GM12874 (cell line): ENCODE measurements around the gene MAP3K15.

ENCODE experiments used
- CTCF ChIP-seq: IDR thresholded peaks from 2 replicates; pipeline ENCODE4 v1.5.1; 2011; ENCODE audit warnings: low read depth, mild to moderate bottlenecking, control low read depth, low read length, moderate library complexity; ENCODE audit not compliant: insufficient read depth

Gene MAP3K15

GRCh38 chrX:19446397-19446796 lies 68.9 kb downstream of the MAP3K15 start:
- no peak for TF ChIP-seq CTCF

- TF ChIP-seq CTCF, result no peak
Measured at GRCh38 chrX:19443869-19444526, 71.3 kb downstream of the MAP3K15 start.

GRCh38 chrX:19440713-19441112 lies 74.6 kb downstream of the MAP3K15 start:
- TF ChIP-seq CTCF, result no peak

GRCh38 chrX:19410259-19410658 lies 105.0 kb downstream of the MAP3K15 start:
- TF ChIP-seq CTCF, result no peak

- no peak for TF ChIP-seq CTCF
Measured at GRCh38 chrX:19403696-19404095, 111.6 kb downstream of the MAP3K15 start.

GRCh38 chrX:19392703-19393102 lies 122.6 kb downstream of the MAP3K15 start:
- no peak for TF ChIP-seq CTCF

- TF ChIP-seq CTCF, result no peak
Measured at GRCh38 chrX:19392078-19392477, 123.2 kb downstream of the MAP3K15 start.
